ENCODE data around the gene MAEA. TPM values are rescaled to one million over a fixed set of nuclear protein-coding genes. Genes with fewer than 3 reads are reported as not detected.

Gene MAEA
- total and polyA plus RNA-seq, 10 of the 15 experiments (the other 5 are each of a cell fraction or from before 2014, with no cell fraction given), result 3.6 to 67.1 (median 54.6) TPM

GRCh38 chr4:1325681-1326635 lies 36.3 kb downstream of the MAEA start:
- ChIA-PET SMC1A (ENCODE audit: uncharacterized antibody, unreplicated experiment) (no interaction called here), CTCF (no interaction called here), POLR2A (no interaction called here), RAD21 (ENCODE audit: unreplicated experiment) (no interaction called here)
- Histone ChIP-seq H3K4me2 (ENCODE audit: control insufficient read depth, insufficient read depth) (no peak overlapping the region), H3K4me3 (no peak overlapping the region), H3K36me3 (ENCODE audit: control insufficient read depth in 2 of 2, insufficient read depth in 2 of 2, low read length in 1 of 2) (peaks cover 4 to 35% of the 10 kb centered on the region in 2 experiments; a peak in 3 of 4 replicates), H4K20me1 (ENCODE audit: control insufficient read depth, insufficient read depth) (no peaks in the 10 kb centered on the region), H3K27me3 (replicated peaks in 1 of 2; ENCODE audit: control insufficient read depth in 2 of 2, insufficient read depth in 2 of 2, low read length in 1 of 2) (no peaks in the 10 kb centered on the region), H3K27ac (ENCODE audit: control insufficient read depth, insufficient read depth) (no peak overlapping the region), H3K4me1 (ENCODE audit: control insufficient read depth, insufficient read depth, low read length) (no peaks in the 10 kb centered on the region), H2AFZ (ENCODE audit: control insufficient read depth, low read depth, low read length) (no peak overlapping the region), H3K9ac (ENCODE audit: control insufficient read depth, insufficient read depth, low read length) (no peak overlapping the region), H3K79me2 (ENCODE audit: control insufficient read depth, insufficient read depth, low read length) (no peaks in the 10 kb centered on the region), H3K9me3 (replicated peaks; ENCODE audit: control insufficient read depth, insufficient read depth, low read length) (no peaks in the 10 kb centered on the region)
- TF ChIP-seq CBX5 (IDR thresholded peaks at IDR 0.05; ENCODE audit: low read depth) (no peak), ATF3 (IDR thresholded peaks at IDR 0.05; ENCODE audit: borderline replicate concordance, extremely low read depth, low read depth, low read length) (no peak), IKZF2 (IDR thresholded peaks at IDR 0.05) (no peak), SIN3A (IDR thresholded peaks at IDR 0.05; ENCODE audit: low read depth, low read length) (no peak), NBN (IDR thresholded peaks at IDR 0.05) (no peak), JUNB (IDR thresholded peaks at IDR 0.05) (no peak), POU2F2 (IDR thresholded peaks at IDR 0.05; ENCODE audit: borderline replicate concordance, low read depth, low read length) (no peak)
- DNase-seq (ENCODE audit: low read depth, low spot score) (no peak), FAIRE-seq (no peak), ATAC-seq (no peak)
- WGBS (ENCODE audit: insufficient coverage, insufficient replicate concordance, low lambda C conversion rate, missing lambda C conversion rate), result 94% methylated on average over 35 of the region's 35 CpGs
- no TSS peak for BruUV-seq (replicated peaks)
- intact Hi-C loops (cut with micrococcal nuclease; ENCODE audit: unreplicated experiment) (no loop called here), in situ Hi-C loops (cut with MboI) (no loop called here)

Measured in GM12878 (cell line).